Fibroblast of lung (primary cell): ENCODE measurements around the gene DCAF5. TPM values are rescaled to one million over a fixed set of nuclear protein-coding genes. Genes with fewer than 3 reads are reported as not detected.
"Not testable (repeated sequence)": the region's sequence is repeated elsewhere in the genome, so short reads cannot be mapped to it uniquely, and the experiment has no call there.

Experiments used
- DNase-seq, 2 donors: peaks; one replicate each; pipeline versions ENCODE4 v3.0.0 to v3.0.0-alpha.2; 2010; ENCODE audit warnings: low read depth in 2 of 2
- H2AFZ ChIP-seq: 2 replicates; pipeline ENCODE4 v1.5.1; 2012; ENCODE audit warnings: low read length, control low read depth, inconsistent platforms
- H3K27ac ChIP-seq: 2 replicates; pipeline ENCODE4 v1.5.1; 2011; ENCODE audit warnings: low read length, control low read depth; ENCODE audit not compliant: insufficient read depth
- H3K27me3 ChIP-seq: 2 replicates; pipeline ENCODE4 v1.5.1; 2011; ENCODE audit warnings: mild to moderate bottlenecking, low read length; ENCODE audit not compliant: control insufficient read depth, insufficient read depth
- H3K36me3 ChIP-seq: 2 replicates; pipeline ENCODE4 v1.5.1; 2011; ENCODE audit warnings: low read length; ENCODE audit not compliant: control insufficient read depth, insufficient read depth
- H3K4me1 ChIP-seq: 2 replicates; pipeline ENCODE4 v1.5.1; 2011; ENCODE audit warnings: low read length; ENCODE audit not compliant: control insufficient read depth, insufficient read depth; ENCODE audit errors: extremely low read depth
- H3K4me2 ChIP-seq: 2 replicates; pipeline ENCODE4 v1.5.1; 2011; ENCODE audit warnings: low read length, control low read depth; ENCODE audit not compliant: insufficient read depth; ENCODE audit errors: extremely low read depth
- H3K4me3 ChIP-seq, 4 experiments: fragments of 200-600 bp in 1 of 4; sonication (generic) in 1 of 4; replicated peaks in 1 of 4; 2 replicates each; pipeline ENCODE4 v1.5.1; 2011 to 2016; ENCODE audit warnings: low read length in 4 of 4, low read depth in 3 of 4, mild to moderate bottlenecking in 3 of 4, control low read depth in 2 of 4, inconsistent platforms in 1 of 4, mixed read lengths in 1 of 4; ENCODE audit not compliant: insufficient read depth in 1 of 4; ENCODE audit errors: control extremely low read depth in 1 of 4
- H3K79me2 ChIP-seq: 2 replicates; pipeline ENCODE4 v1.5.1; 2012; ENCODE audit warnings: mild to moderate bottlenecking, low read length, inconsistent platforms; ENCODE audit not compliant: control insufficient read depth, insufficient read depth
- H3K9ac ChIP-seq: 2 replicates; pipeline ENCODE4 v1.5.1; 2011; ENCODE audit warnings: mild to moderate bottlenecking, low read length, control low read depth; ENCODE audit not compliant: insufficient read depth
- H3K9me3 ChIP-seq: 2 replicates; pipeline ENCODE4 v1.5.1; 2012; ENCODE audit warnings: low read depth, low read length; ENCODE audit not compliant: control insufficient read depth, insufficient read depth
- H4K20me1 ChIP-seq: 2 replicates; pipeline ENCODE4 v1.5.1; 2011; ENCODE audit warnings: low read length; ENCODE audit not compliant: control insufficient read depth, insufficient read depth; ENCODE audit errors: extremely low read depth
- CTCF ChIP-seq, 2 donors: IDR thresholded peaks in 1 of 2; conservative IDR thresholded peaks in 1 of 2; 1 replicate in 1 of 2; 2 replicates in 1 of 2; pipeline ENCODE4 v1.5.1; 2011 to 2012; ENCODE audit warnings: low read length in 2 of 2, control low read depth in 1 of 2, inconsistent platforms in 1 of 2, low read depth in 1 of 2, mild to moderate bottlenecking in 1 of 2
- EZH2 ChIP-seq: IDR thresholded peaks from 2 replicates; pipeline ENCODE4 v1.5.1; 2012; ENCODE audit warnings: low read length, control low read depth, mild to moderate bottlenecking; ENCODE audit errors: missing control alignments
- polyA plus RNA-seq, 2 donors: library from polyadenylated mRNA; depleted of rRNA in 1 of 2; stranded (reverse) in 1 of 2; unstranded in 1 of 2; fragments of >200 nt; gene quantifications; 2 replicates each; pipeline ENCODE4 v1.2.1, GENCODE V29; 2011 to 2012; ENCODE audit warnings: missing spikeins in 1 of 2
- total RNA-seq: library from RNA; depleted of rRNA; stranded (reverse); fragments of >200 nt; gene quantifications from 2 replicates; pipeline ENCODE4 v1.2.1, GENCODE V29; 2014

Gene DCAF5
- total and polyA plus RNA-seq, 2 donors (not counting 1 experiment from before 2014, with no cell fraction given) = 16.8 to 31.8 TPM

- H3K79me2 ChIP-seq = no peaks in the 10 kb centered on the region
- no peaks in the 10 kb centered on the region for H3K27me3 ChIP-seq
- H3K9ac ChIP-seq = no peak overlapping the region
- no peak overlapping the region for H3K27ac ChIP-seq
- H3K4me1 ChIP-seq = no peaks in the 10 kb centered on the region
- no peak overlapping the region for H3K4me3 ChIP-seq
- no peak overlapping the region for H3K4me2 ChIP-seq
- no peaks in the 10 kb centered on the region for H3K36me3 ChIP-seq
- H3K9me3 ChIP-seq = no peaks in the 10 kb centered on the region
- H4K20me1 ChIP-seq = no peaks in the 10 kb centered on the region
- no peak for DNase-seq
- H2AFZ ChIP-seq = no peak overlapping the region
- TF ChIP-seq EZH2 (no peak), CTCF (conservative IDR thresholded peaks at IDR 0.05 in 1 of 2, IDR thresholded peaks at IDR 0.05 in 1 of 2; ENCODE audit: low read depth in 1 of 2, low read length in 2 of 2) (no peak)
Measured at GRCh38 chr14:69027242-69027913, 125.5 kb downstream of the DCAF5 start.

GRCh38 chr14:69023035-69023434, 129.9 kb downstream of the DCAF5 start:
- Histone ChIP-seq H3K4me3 (no peak overlapping the region), H3K9ac (no peak overlapping the region), H3K4me2 (no peak overlapping the region), H3K9me3 (no peaks in the 10 kb centered on the region), H2AFZ (no peak overlapping the region), H3K36me3 (no peaks in the 10 kb centered on the region), H4K20me1 (no peaks in the 10 kb centered on the region), H3K27me3 (no peaks in the 10 kb centered on the region), H3K4me1 (no peaks in the 10 kb centered on the region), H3K27ac (no peak overlapping the region), H3K79me2 (no peaks in the 10 kb centered on the region)
- DNase-seq = no peak
- no peak for TF ChIP-seq EZH2
- TF ChIP-seq CTCF (conservative IDR thresholded peaks at IDR 0.05 in 1 of 2, IDR thresholded peaks at IDR 0.05 in 1 of 2; ENCODE audit: low read depth in 1 of 2, low read length in 2 of 2) = no peak

GRCh38 chr14:69022093-69022492, 130.8 kb downstream of the DCAF5 start:
- H3K79me2 ChIP-seq, H3K36me3 ChIP-seq, H3K9me3 ChIP-seq, H2AFZ ChIP-seq, DNase-seq, H4K20me1 ChIP-seq, H3K4me3 ChIP-seq, H3K27me3 ChIP-seq, H3K4me1 ChIP-seq, H3K9ac ChIP-seq, H3K4me2 ChIP-seq, H3K27ac ChIP-seq: not testable (repeated sequence)
